CD14-positive monocyte (primary cell): ENCODE data around the gene CENPK. TPM values are rescaled to one million over a fixed set of nuclear protein-coding genes. Genes with fewer than 3 reads are reported as not detected.

Experiments
- DNase-seq, 3 donors: peaks; one replicate each; pipeline ENCODE4 v3.0.0-alpha.2; 2011 to 2022
- H2AFZ ChIP-seq: 2 replicates; pipeline ENCODE4 v1.6.0; 2012; ENCODE audit warnings: mild to moderate bottlenecking, low read depth, low read length, inconsistent platforms; ENCODE audit not compliant: insufficient read depth, poor library complexity, severe bottlenecking
- H3K27ac ChIP-seq, 2 donors: 1 replicate in 1 of 2; 2 replicates in 1 of 2; pipeline ENCODE4 v1.5.1; 2012 to 2013; ENCODE audit warnings: low read length in 2 of 2, control low read depth in 1 of 2, inconsistent platforms in 1 of 2, low read depth in 1 of 2, mild to moderate bottlenecking in 1 of 2
- H3K27me3 ChIP-seq, 2 donors: one replicate each; pipeline versions ENCODE4 v1.6.0 to v1.6.1; 2011 to 2013; ENCODE audit warnings: low read length in 2 of 2; ENCODE audit not compliant: control insufficient read depth in 2 of 2, insufficient read depth in 2 of 2
- H3K36me3 ChIP-seq, 2 donors: replicated peaks in 1 of 2; 1 replicate in 1 of 2; 2 replicates in 1 of 2; pipeline versions ENCODE4 v1.5.1 to v1.6.1; 2012 to 2013; ENCODE audit warnings: low read length in 2 of 2, control low read depth in 1 of 2, inconsistent platforms in 1 of 2, mild to moderate bottlenecking in 1 of 2; ENCODE audit not compliant: insufficient read depth in 2 of 2, control insufficient read depth in 1 of 2
- H3K4me1 ChIP-seq, 2 donors: 1 replicate in 1 of 2; 2 replicates in 1 of 2; pipeline versions ENCODE4 v1.5.1 to v1.6.1; 2012 to 2013; ENCODE audit warnings: low read length in 2 of 2, control low read depth in 1 of 2, inconsistent platforms in 1 of 2, mild to moderate bottlenecking in 1 of 2, moderate library complexity in 1 of 2; ENCODE audit not compliant: insufficient read depth in 2 of 2, control insufficient read depth in 1 of 2
- H3K4me2 ChIP-seq: replicated peaks from 2 replicates; pipeline ENCODE3; 2012; ENCODE audit warnings: low read length, moderate library complexity, mild to moderate bottlenecking; ENCODE audit not compliant: poor library complexity, severe bottlenecking; ENCODE audit errors: extremely low read depth
- H3K4me3 ChIP-seq, 3 experiments: fragments of 200-600 bp in 1 of 3; sonication (generic) in 1 of 3; replicated peaks in 1 of 3; 1 replicate in 2 of 3; 2 replicates in 1 of 3; pipeline ENCODE4 v1.5.1; 2011 to 2013; ENCODE audit warnings: low read length in 3 of 3, mild to moderate bottlenecking in 3 of 3, control low read depth in 2 of 3, low read depth in 2 of 3, inconsistent platforms in 1 of 3, moderate library complexity in 1 of 3
- H3K79me2 ChIP-seq: 2 replicates; pipeline ENCODE4 v1.6.0; 2012; ENCODE audit warnings: mild to moderate bottlenecking, control low read depth, inconsistent platforms, low read length, moderate library complexity; ENCODE audit not compliant: insufficient read depth
- H3K9ac ChIP-seq: 2 replicates; pipeline ENCODE4 v1.6.0; 2017; ENCODE audit warnings: low read length, mild to moderate bottlenecking; ENCODE audit not compliant: insufficient read depth, poor library complexity, severe bottlenecking
- H3K9me3 ChIP-seq, 2 donors: replicated peaks in 1 of 2; 1 replicate in 1 of 2; 2 replicates in 1 of 2; pipeline versions ENCODE4 v1.5.1 to v1.6.1; 2012 to 2013; ENCODE audit warnings: low read length in 2 of 2, control low read depth in 1 of 2; ENCODE audit not compliant: control insufficient read depth in 1 of 2, insufficient read depth in 1 of 2
- H4K20me1 ChIP-seq: 2 replicates; pipeline ENCODE4 v1.6.0; 2012; ENCODE audit warnings: mild to moderate bottlenecking, low read length, control low read depth, moderate library complexity; ENCODE audit not compliant: insufficient read depth
- H3K27ac Mint-ChIP-seq, 7 donors: one replicate each; pipeline ENCODE4 v1.8.0; 2020; ENCODE audit warnings: mild to moderate bottlenecking in 7 of 7, mixed read lengths in 7 of 7, moderate library complexity in 6 of 7, inconsistent platforms in 2 of 7
- H3K27me3 Mint-ChIP-seq, 3 donors: one replicate each; pipeline ENCODE4 v1.8.0; 2021 to 2022; ENCODE audit warnings: low read depth in 3 of 3, mild to moderate bottlenecking in 3 of 3, mixed read lengths in 3 of 3, moderate library complexity in 3 of 3, inconsistent platforms in 1 of 3
- H3K36me3 Mint-ChIP-seq, 2 donors: one replicate each; pipeline ENCODE4 v1.8.0; 2020; ENCODE audit warnings: mixed read lengths in 2 of 2, inconsistent platforms in 1 of 2, mild to moderate bottlenecking in 1 of 2
- H3K4me1 Mint-ChIP-seq: one replicate; pipeline ENCODE4 v1.8.0; 2020; ENCODE audit warnings: mild to moderate bottlenecking, mixed read lengths
- H3K4me3 Mint-ChIP-seq, 2 donors: one replicate each; pipeline ENCODE4 v1.8.0; 2020; ENCODE audit warnings: mild to moderate bottlenecking in 2 of 2, mixed read lengths in 2 of 2, moderate library complexity in 1 of 2
- H3K9me3 Mint-ChIP-seq, 7 donors: one replicate each; pipeline ENCODE4 v1.8.0; 2020 to 2022; ENCODE audit warnings: mixed read lengths in 7 of 7, mild to moderate bottlenecking in 6 of 7, moderate library complexity in 6 of 7, inconsistent platforms in 2 of 7
- WGBS: methylation state at CpG from one replicate; pipeline ENCODE4 v1.1.5; 2013; ENCODE audit warnings: missing lambda C conversion rate; ENCODE audit not compliant: insufficient coverage; 5-methylcytosine and 5-hydroxymethylcytosine counted together
- intact Hi-C, 2 donors: fragments of 100-400 bp; cut with micrococcal nuclease; formaldehyde crosslinking; loops; one replicate each; pipeline versions ENCODE4 v1.15.0 to v1.15.1; 2023
- polyA plus RNA-seq, 3 donors: library from polyadenylated mRNA; depleted of rRNA in 1 of 3; unstranded in 2 of 3; stranded (reverse) in 1 of 3; fragments of 300-500 nt in 2 of 3; fragments of >200 nt in 1 of 3; fragmentation: Illumina TruSeq in 2 of 3; gene quantifications; 1 replicate in 2 of 3; 2 replicates in 1 of 3; pipeline ENCODE4 v1.2.3, GENCODE V29; 2012 to 2021
- TF ChIP-seq, protein P1 (sequence below): fragments of 200-600 bp; IDR thresholded peaks from one replicate; pipeline ENCODE4 v1.8.0; 2022; ENCODE audit warnings: antibody characterized with exemption, mild to moderate bottlenecking

The CENPK gene
- polyA plus RNA-seq, 3 donors = 0.27 to 1.8 (median 0.83) TPM

DNA sequence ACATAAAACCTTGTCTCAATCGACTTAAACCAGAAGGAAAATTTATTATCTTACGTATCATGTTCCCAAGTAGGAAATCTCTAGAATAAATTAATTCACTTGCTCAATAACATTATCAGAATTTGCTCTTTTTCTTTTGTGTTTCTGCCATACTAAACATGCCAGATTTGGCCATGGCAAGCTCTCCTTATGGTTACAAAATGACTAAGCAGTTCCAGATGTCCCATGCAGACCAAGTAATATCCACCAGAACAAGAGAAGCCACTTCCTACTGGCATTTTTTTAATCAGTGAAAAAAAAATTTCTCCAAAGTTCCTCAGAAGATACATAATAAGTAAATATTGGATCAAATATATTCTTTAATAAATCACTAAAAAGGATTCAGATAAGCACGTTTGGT lies 56.0 kb downstream of the CENPK start:
- Mint-ChIP-seq H3K27me3 (peaks cover 0 to 2% (median 0%) of the 10 kb centered on the region in 3 donors), H3K9me3 (peaks cover 0 to 11% (median 0%) of the 10 kb centered on the region in 7 donors), H3K36me3 (peaks cover 0 to 3% of the 10 kb centered on the region in 2 donors), H3K27ac (no peak overlapping the region), H3K4me3 (no peak overlapping the region), H3K4me1 (no peaks in the 10 kb centered on the region)
- TF ChIP-seq, protein P1, sequence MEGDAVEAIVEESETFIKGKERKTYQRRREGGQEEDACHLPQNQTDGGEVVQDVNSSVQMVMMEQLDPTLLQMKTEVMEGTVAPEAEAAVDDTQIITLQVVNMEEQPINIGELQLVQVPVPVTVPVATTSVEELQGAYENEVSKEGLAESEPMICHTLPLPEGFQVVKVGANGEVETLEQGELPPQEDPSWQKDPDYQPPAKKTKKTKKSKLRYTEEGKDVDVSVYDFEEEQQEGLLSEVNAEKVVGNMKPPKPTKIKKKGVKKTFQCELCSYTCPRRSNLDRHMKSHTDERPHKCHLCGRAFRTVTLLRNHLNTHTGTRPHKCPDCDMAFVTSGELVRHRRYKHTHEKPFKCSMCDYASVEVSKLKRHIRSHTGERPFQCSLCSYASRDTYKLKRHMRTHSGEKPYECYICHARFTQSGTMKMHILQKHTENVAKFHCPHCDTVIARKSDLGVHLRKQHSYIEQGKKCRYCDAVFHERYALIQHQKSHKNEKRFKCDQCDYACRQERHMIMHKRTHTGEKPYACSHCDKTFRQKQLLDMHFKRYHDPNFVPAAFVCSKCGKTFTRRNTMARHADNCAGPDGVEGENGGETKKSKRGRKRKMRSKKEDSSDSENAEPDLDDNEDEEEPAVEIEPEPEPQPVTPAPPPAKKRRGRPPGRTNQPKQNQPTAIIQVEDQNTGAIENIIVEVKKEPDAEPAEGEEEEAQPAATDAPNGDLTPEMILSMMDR = no peak
- DNase-seq = no peak
- no peak overlapping the region for H3K4me2 ChIP-seq
- no peak overlapping the region for H3K4me3 ChIP-seq
- no peaks in the 10 kb centered on the region for H3K27me3 ChIP-seq
- H3K4me1 ChIP-seq = no peaks in the 10 kb centered on the region
- no CpG with 5 or more reads among the region's 3 CpGs for WGBS
- H3K27ac ChIP-seq = no peak overlapping the region
- no peaks in the 10 kb centered on the region for H3K9me3 ChIP-seq
- H4K20me1 ChIP-seq = no peaks in the 10 kb centered on the region
- H3K36me3 ChIP-seq = no peaks in the 10 kb centered on the region
- H2AFZ ChIP-seq = no peak overlapping the region
- intact Hi-C loops = no loop called here
- no peaks in the 10 kb centered on the region for H3K79me2 ChIP-seq
- no peak overlapping the region for H3K9ac ChIP-seq

DNA sequence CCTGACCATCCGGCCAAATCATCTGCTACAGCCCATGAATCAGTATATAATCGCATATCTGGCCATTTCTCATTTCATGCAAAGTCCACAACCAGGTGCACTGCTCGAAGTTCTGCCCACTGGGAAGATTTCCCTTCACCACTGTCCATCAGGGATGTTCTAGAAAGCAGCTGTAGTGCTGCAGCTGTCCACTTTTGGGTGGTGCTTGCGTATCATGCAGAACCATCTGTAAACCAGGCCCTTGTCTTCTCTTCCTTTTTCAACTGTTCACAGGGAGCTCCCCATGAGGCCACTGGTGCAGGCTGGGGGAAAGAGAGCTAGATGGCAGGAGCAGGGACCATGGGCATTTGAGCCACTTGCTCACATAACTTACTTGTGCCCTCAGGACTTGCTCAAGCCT lies 73.8 kb downstream of the CENPK start:
- no peak overlapping the region for H3K27ac Mint-ChIP-seq
- no peaks in the 10 kb centered on the region for H3K4me1 Mint-ChIP-seq
- H3K9ac ChIP-seq = no peak overlapping the region
- H3K27me3 Mint-ChIP-seq = peaks cover 0 to 2% (median 0%) of the 10 kb centered on the region in 3 donors
- no peaks in the 10 kb centered on the region for H4K20me1 ChIP-seq
- H3K9me3 Mint-ChIP-seq = peaks cover 0 to 3% (median 0%) of the 10 kb centered on the region in 7 donors
- H3K36me3 ChIP-seq = no peaks in the 10 kb centered on the region
- H3K9me3 ChIP-seq = no peaks in the 10 kb centered on the region
- H3K4me3 ChIP-seq = no peak overlapping the region
- intact Hi-C loops = loop anchor here in 1 of 2 donors (10.0 kb wide), 2 partner anchors 384 to 674 kb away; no protein-coding TSS in a partner anchor
- H3K4me2 ChIP-seq = no peak overlapping the region
- H3K27ac ChIP-seq = no peak overlapping the region
- H3K36me3 Mint-ChIP-seq = no peaks in the 10 kb centered on the region
- no peak overlapping the region for H2AFZ ChIP-seq
- whole genome bisulfite sequencing = 88% methylated on average over 3 of the region's 4 CpGs
- no peak for DNase-seq
- no peak overlapping the region for H3K4me3 Mint-ChIP-seq
- no peaks in the 10 kb centered on the region for H3K79me2 ChIP-seq
- TF ChIP-seq, protein P1 = no peak
- H3K4me1 ChIP-seq = no peaks in the 10 kb centered on the region
- no peaks in the 10 kb centered on the region for H3K27me3 ChIP-seq
